DOHH2 (cell line): ENCODE results near the gene DPCD.

Experiments used
- CTCF ChIP-seq: fragments of 200-600 bp; sonication (generic); IDR thresholded peaks from one replicate; pipeline ENCODE4 v1.5.1; 2014; ENCODE audit warnings: antibody characterized with exemption, mild to moderate bottlenecking, low read depth, low read length; ENCODE audit not compliant: poor library complexity, severe bottlenecking
- EZH2phosphoT487 ChIP-seq: fragments of 200-600 bp; sonication (generic); IDR thresholded peaks from 2 replicates; pipeline ENCODE4 v1.6.1; 2017; ENCODE audit warnings: borderline replicate concordance, mild to moderate bottlenecking, antibody characterized with exemption, low read length, moderate library complexity, mixed read lengths

- TF ChIP-seq CTCF (no peak), EZH2phosphoT487 (no peak)
Observed at GRCh38 chr10:101615525-101616116, 27.5 kb downstream of the DPCD start.
